ENCODE results near the gene THBD. TPM values are rescaled to one million over a fixed set of nuclear protein-coding genes. Genes with fewer than 3 reads are reported as not detected.

The THBD gene
- total RNA-seq, 1 donor from 2014 or later = 77.6 TPM

DNA sequence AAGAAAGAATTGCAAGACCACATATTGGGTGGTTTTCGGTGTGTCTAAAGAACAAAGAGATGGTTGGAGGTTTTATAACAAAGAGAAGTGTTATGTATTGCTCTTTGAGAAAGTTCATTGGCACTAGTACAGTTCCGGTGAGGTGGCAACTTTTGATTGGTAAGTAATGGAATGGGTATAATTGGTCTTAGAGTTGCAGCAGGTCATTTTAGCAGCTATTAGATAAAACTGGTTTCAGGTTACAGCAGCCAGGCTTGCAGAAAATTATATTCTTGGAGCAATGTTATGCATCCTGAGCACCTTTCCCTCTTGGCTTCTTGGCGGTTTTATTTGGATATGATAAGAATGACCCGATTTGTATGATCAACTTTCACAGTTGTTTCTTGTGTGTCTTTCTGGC, 26.6 kb downstream of the THBD start:
- no peak overlapping the region for H3K4me3 ChIP-seq
- H3K4me1 ChIP-seq = peaks cover 11% of the 10 kb centered on the region
- no peaks in the 10 kb centered on the region for H3K9me3 ChIP-seq
- intact Hi-C loops (cut with DNase I) = no loop called here
- DNase-seq (no peak), ATAC-seq (no peak)
- H3K27ac ChIP-seq = no peak overlapping the region
- TF ChIP-seq CTCF (IDR thresholded peaks at IDR 0.05) = no peak
- H3K36me3 ChIP-seq = no peaks in the 10 kb centered on the region
- H3K27me3 ChIP-seq (ENCODE audit: low read depth) = no peaks in the 10 kb centered on the region

- intact Hi-C loops (cut with DNase I) = no loop called here
- Histone ChIP-seq H3K4me3 (no peak overlapping the region), H3K27ac (no peak overlapping the region), H3K9me3 (no peaks in the 10 kb centered on the region), H3K27me3 (ENCODE audit: low read depth) (no peaks in the 10 kb centered on the region), H3K36me3 (no peaks in the 10 kb centered on the region), H3K4me1 (peaks cover 11% of the 10 kb centered on the region)
- ATAC-seq (no peak), DNase-seq (no peak)
- no peak for TF ChIP-seq CTCF (IDR thresholded peaks at IDR 0.05)
Observed at GRCh38 chr20:23021951-23022350, 27.5 kb downstream of the THBD start.

DNA sequence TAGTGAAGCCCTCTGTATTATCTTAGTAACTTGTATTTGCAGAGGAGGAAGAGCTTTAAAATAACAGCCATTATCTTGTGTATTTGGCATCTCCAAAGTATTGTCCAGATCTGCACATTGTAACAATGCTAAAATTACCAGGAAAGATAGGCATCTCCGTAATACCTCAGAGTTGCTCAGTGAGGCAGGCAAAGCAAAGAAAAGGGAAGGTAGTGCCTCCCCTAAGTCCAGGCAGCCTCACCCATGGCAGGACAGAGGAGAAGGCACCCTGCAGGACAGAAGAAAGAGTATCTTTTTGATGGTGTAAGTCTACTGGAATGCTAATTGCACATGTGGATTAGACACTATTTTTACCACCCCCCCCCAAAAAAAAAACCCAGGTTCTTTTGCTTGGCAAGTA, 27.9 kb downstream of the THBD start:
- Histone ChIP-seq H3K4me3 (no peak overlapping the region), H3K9me3 (no peaks in the 10 kb centered on the region), H3K27ac (no peak overlapping the region), H3K27me3 (ENCODE audit: low read depth) (no peaks in the 10 kb centered on the region), H3K36me3 (no peaks in the 10 kb centered on the region), H3K4me1 (peaks cover 11% of the 10 kb centered on the region)
- intact Hi-C loops (cut with DNase I) = no loop called here
- ATAC-seq = no peak
- TF ChIP-seq CTCF (IDR thresholded peaks at IDR 0.05) = no peak
- DNase-seq = no peak

GRCh38 chr20:23020230-23021018, 29.0 kb downstream of the THBD start:
- intact Hi-C loops (cut with DNase I) = no loop called here
- H3K27ac ChIP-seq = no peak overlapping the region

DNA sequence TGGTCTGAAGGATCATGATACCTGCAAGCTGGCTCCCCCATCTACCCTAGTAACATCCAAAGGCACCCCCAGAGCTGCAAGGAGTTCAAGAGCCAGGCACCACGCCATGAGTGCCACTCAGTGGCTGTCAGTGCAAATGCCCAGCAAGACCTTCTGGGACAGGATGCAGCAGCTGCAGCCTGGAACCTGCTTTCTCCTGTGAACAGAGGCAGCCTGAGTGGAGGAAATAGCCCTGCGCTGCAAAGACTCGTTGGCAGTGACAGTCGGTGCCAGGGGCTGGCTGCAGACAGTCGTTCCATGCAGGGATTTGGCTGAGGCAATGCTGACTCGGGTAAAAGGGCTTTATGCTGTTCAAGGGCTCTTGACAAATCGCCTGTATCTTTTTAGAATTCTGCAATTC, 30.1 kb downstream of the THBD start:
- intact Hi-C loops (cut with DNase I) = no loop called here
- Histone ChIP-seq H3K4me3 (no peak overlapping the region), H3K27me3 (ENCODE audit: low read depth) (no peaks in the 10 kb centered on the region), H3K36me3 (no peaks in the 10 kb centered on the region), H3K4me1 (no peaks in the 10 kb centered on the region), H3K9me3 (no peaks in the 10 kb centered on the region), H3K27ac (no peak overlapping the region)
- ATAC-seq (no peak), DNase-seq (no peak)
- TF ChIP-seq CTCF (IDR thresholded peaks at IDR 0.05) = no peak

More at GRCh38 chr20:23020230-23021018, 29.0 kb downstream of the THBD start:
- H3K36me3 ChIP-seq = no peaks in the 10 kb centered on the region
- H3K4me3 ChIP-seq = no peak overlapping the region
- TF ChIP-seq CTCF (IDR thresholded peaks at IDR 0.05) = no peak
- no peak for ATAC-seq
- no peaks in the 10 kb centered on the region for H3K9me3 ChIP-seq
- no peak for DNase-seq
- H3K4me1 ChIP-seq = peaks cover 5% of the 10 kb centered on the region
- H3K27me3 ChIP-seq (ENCODE audit: low read depth) = no peaks in the 10 kb centered on the region

All from lower lobe of right lung (tissue), 2 donors.